C4-2B (cell line): ENCODE data around the gene ENOSF1.

ENCODE experiments used
- ZFX ChIP-seq: fragments of 450-650 bp; IDR thresholded peaks from 2 replicates; pipeline ENCODE4 v1.6.1; 2017
- TF ChIP-seq, protein P1 (sequence below): fragments of 450-650 bp; conservative IDR thresholded peaks from 2 replicates; pipeline ENCODE4 v1.5.1; 2017; ENCODE audit warnings: mild to moderate bottlenecking

DNA sequence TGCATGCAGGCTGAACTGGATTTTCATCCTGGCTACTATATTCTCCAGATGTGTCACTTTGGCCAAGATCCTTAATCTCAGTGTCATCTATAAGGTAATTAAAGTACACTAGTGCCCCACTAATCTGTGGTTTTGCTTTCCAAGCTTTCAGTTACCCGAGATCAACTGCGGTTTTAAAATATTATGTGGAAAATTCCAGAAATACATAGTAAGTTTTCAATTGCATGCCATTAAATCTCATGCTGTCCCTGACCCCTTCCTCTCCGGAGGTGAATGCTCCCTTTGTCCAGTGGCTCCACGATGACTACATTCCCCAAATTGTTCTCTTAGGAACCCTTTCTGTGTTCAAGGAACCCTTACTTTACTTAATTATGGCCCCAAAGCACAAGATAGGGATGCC, 60.3 kb downstream of the ENOSF1 start:
- TF ChIP-seq, protein P1, sequence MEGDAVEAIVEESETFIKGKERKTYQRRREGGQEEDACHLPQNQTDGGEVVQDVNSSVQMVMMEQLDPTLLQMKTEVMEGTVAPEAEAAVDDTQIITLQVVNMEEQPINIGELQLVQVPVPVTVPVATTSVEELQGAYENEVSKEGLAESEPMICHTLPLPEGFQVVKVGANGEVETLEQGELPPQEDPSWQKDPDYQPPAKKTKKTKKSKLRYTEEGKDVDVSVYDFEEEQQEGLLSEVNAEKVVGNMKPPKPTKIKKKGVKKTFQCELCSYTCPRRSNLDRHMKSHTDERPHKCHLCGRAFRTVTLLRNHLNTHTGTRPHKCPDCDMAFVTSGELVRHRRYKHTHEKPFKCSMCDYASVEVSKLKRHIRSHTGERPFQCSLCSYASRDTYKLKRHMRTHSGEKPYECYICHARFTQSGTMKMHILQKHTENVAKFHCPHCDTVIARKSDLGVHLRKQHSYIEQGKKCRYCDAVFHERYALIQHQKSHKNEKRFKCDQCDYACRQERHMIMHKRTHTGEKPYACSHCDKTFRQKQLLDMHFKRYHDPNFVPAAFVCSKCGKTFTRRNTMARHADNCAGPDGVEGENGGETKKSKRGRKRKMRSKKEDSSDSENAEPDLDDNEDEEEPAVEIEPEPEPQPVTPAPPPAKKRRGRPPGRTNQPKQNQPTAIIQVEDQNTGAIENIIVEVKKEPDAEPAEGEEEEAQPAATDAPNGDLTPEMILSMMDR, result no peak
- TF ChIP-seq ZFX, result no peak
